ENCODE data around the gene CRLF1.

Gene CRLF1

DNA sequence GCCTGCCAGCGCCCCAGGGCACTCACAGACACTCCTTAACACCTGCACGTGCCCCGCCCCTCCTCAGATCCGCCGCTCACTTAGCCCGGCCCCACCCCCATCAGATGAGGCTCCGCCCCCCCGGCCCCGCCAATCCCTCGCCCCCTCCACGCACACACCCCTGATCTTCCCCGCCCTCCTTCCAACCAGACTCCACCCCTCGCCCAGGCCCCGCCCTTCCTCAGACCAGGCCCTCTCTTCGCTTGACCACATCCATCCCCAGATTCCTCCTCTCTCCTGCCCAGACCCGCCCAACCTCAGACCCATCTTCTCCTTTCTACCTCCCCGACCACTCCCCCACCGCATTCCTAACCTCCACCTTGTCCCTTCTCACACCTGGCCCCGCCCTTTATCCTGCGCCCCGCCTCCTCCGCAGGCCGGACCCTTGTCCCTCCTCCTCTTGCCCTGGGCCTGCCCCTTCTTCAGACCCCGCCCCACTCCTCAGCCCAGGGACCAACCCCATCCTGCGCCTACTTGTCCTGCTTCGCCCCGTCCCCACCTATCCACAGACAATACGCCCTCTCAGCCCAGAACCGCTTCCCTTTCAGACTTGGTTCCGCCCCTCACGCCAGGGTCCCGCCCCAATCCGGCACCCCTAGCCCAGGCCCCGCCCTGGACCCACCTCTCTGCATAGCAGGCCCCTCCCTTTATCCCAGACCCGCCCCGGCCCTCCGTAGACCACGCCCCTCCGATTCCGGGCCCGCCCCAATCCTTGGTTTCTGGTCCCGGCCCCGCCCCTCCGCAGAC is 29.8 kb upstream of the CRLF1 start:
- DNase-seq: peak; percentile 90 to 96 (median 92)

DNA sequence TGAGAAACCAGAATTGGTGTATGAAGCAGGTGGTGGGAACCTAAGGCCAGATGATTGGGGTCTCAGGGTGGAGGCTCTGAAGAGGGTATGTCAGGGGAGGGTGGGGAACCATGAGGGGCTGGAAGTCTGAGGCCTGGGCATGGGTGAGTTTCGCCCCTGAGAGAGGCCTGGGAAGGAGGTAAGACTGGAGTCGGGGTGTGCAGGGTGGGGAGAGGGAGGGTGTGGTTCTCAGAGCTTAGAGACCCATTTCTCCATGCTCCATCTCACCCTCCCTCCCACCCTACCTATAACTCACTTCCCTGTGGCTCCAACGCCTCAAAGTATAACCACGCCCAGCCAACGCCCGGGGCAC is 29.2 kb upstream of the CRLF1 start:
- DNase-seq: no peak

DNA sequence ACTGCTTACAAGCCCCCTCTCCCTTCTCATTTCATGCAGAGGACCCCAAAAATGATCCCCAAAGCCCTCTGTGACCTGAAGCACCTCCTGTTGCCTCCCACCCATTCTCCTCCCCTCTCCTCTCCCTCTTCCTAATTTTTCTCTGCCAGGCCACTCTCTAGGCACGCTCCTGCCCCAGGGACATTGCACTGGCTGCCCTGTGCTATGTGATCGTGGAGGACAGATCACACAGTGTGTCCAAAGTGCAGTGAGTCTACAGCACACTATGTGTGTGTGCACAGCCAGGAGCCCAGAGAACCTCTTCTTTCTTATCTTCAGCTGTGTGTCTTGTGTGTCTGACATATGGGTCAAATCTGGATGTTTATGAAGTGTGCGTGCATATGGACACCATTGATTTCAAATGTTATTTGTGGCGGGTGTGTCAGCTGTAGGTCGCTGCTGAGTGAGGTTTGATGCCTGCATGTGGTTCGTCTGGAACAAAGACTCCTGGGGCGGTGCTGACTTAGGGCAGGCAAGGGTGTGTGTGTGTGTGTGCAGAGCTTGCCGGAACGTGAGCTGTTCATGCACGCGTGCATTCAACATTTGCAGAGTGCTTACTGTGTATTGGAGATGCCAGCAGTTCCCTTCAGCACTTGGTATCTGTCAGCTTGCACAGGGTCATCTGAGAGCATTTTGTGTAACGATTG is 28.2 kb upstream of the CRLF1 start:
- DNase-seq: peak in 1 of 3 experiments; percentile 19

- peak in 2 of 3 experiments; percentile 18 to 67 for DNase-seq
Observed at GRCh38 chr19:18633321-18633720, 26.7 kb upstream of the CRLF1 start.

DNA sequence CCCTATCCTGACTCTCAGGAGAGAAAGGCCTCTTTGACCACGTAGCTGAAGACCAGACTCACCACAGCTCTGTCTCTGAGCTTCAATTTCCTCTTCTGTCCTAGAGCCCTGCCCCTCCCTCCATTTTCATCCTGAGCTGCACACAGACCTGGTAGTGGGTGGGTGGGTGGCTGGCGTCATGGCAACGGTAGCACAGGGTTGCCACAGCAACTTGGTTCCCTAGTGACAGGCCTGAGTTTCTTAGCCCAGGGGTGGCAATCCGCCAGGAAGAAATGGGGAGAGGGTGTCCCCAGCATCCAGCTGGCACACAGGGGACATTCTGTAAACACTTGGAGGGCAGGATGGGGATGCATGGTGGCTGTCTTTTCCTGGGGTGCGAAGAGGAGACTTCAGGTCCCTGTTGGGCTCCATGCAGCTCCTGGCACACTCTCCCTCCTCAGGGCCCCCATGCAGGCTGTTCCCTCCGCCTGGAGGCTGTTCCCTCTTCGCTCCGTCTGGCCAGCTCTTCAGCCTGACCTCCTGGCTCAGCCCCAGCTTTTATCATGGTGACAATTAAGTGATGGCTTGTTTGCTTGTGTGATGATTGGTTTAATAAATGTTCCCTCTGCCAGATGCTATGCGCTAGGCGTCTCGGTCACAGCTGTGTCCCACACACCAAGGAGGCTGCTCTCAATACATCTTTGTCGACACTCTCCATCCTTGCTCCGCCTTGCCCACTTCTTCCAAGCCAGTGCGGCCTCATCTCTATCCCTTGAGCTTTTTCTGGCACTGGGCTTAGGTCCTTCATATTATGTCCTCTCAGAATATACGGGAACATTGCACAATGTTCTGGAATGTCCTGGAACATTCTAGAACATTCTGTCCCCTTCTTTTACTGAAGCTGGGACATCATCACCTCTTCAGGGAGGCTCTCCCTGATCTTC is 22.8 kb upstream of the CRLF1 start:
- DNase-seq: peak in 2 of 3 experiments; percentile 20 to 63

DNA sequence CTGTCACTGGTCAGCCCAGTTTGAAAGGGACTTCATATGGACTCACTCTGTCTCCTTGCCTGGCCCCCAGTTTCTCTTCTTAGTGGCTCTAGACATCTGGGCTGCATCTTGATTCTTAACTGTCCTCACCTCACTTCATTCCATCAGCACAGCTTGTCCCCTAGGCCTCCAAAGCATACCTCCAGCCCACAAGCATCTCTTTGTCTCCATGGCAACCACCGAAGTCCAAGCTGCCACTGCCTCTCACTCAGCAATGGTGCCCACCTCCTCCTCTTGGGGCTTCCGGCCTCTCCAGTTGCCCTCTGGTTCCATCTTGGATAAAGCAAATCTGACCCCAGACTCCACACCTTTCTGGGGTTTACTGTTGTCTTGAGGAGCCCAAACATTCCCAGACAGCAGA is 20.3 kb upstream of the CRLF1 start:
- DNase-seq: no peak

DNA sequence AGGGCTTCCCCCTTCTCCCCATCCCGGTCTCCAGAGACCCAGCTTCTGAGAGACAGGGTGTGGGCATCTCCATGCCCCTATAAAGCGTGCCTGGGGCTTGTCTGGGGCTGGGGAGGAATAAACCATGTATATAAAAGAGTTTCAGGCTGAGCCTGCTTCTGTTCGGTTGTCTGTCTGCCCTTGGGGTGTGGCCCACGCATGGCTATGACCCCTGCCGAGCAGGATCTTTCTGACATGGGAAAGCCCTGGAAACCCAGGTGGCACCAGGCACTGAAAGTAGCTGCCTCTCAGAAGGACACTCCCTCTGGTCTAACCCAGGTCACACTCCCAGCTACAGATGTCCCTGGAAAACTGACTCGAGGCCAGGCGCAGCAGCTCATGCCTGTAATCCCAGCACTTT is 14.3 kb upstream of the CRLF1 start:
- no peak for DNase-seq

DNA sequence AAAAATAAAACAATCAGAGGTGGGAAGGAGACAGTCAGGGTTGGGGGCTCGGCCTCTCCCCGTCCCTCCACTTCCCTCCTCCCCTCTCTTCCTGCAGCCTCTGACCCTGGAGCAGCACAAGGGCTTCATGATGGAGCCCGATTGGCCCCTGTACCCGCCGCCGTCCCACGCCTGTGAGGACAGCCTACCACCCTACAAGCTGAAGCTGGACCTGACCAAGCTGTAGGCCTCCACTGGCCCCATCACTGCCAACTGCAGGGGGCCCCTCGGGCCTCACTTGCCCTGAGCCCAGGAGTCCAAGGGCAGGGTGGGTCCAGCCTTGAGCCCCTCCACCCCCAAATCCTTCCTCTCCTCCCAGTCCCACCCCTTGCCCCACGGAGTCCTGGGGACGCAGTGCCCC is 13.7 kb upstream of the CRLF1 start:
- DNase-seq: no peak

GRCh38 chr19:18618236-18618635 is 11.6 kb upstream of the CRLF1 start:
- DNase-seq: no peak

- no peak for DNase-seq
Observed at GRCh38 chr19:18617562-18617961, 11.0 kb upstream of the CRLF1 start.

- DNase-seq: no peak
Observed at GRCh38 chr19:18616023-18616422, 9.4 kb upstream of the CRLF1 start.

DNA sequence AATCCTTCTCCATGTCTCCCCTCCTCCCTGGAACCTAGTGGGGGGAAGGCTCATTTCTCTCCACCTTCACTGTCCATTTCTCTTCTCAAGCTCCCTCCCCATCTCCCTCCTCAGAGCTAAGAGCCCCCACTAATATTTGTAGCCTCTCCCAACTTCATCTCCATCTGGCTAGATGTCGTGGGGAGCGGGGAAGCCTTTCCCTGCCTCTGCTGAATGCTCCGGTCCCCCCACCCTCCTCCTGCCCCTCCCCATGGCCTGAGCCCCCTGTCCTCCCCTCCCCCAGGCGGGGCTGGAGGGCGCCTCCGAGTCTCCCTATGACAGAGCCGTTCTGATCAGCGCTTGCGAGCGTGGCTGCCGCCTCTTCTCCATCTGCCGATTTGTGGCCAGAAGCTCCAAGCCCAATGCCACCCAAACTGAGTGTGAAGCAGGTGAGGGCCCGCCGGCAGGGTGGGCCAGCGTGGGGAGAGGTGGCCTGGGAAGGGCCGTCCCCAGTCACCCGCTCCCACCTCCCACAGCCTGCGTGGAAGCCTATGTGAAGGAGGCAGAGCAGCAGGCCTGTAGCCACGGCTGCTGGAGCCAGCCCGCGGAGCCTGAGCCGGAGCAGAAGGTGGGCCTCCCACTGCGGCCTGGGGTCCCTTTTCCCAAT is 7.1 kb upstream of the CRLF1 start:
- no peak for DNase-seq

- peak in 2 of 3 experiments; percentile 55 for DNase-seq
Observed at GRCh38 chr19:18612772-18613588, 6.4 kb upstream of the CRLF1 start, which contains the start of gene TMEM59L. Gene TMEM59L, plus strand, starts transcription at chr19:18612870. Its CDS starts 89 bp downstream, at chr19:18612959.

- DNase-seq: peak in 1 of 3 experiments; percentile 55
Observed at GRCh38 chr19:18612051-18612771, 5.6 kb upstream of the CRLF1 start.

DNA sequence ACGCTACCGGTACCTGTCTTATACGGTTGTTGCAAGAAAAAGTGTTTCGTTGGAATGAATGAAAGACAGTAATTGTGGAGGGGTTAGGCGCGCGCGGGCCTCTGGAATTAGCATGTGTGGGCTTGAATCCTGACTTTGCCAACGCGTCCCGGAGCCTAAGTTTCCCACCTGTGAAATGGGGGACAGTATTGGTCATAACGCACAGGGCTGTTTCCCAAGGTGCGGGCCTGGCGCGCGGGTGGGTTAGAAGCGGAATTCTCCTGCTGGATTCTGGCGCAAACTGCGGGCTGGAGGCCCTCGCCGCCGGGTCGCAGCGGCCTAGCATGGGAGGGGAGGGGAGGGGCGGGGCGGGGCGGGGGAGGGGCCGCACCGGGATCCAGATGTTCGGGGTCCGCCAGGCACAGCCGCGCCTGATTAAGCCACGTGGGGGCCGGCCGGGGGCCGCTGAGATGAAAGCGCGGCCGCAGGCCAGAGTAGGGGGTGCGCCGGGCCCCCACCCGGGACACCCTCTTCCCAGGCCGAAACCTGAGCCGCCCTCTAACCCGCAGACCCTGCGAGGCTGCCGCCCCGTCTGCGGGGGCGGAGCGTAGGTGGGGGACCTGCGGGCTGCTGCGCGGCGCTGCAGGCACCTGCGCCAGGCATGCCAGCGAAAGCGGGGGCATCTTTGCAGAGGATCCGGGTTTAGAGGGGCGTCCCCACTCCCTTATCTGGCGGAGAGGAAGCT is 4.9 kb upstream of the CRLF1 start:
- peak in 2 of 3 experiments; percentile 29 to 35 for DNase-seq

DNA sequence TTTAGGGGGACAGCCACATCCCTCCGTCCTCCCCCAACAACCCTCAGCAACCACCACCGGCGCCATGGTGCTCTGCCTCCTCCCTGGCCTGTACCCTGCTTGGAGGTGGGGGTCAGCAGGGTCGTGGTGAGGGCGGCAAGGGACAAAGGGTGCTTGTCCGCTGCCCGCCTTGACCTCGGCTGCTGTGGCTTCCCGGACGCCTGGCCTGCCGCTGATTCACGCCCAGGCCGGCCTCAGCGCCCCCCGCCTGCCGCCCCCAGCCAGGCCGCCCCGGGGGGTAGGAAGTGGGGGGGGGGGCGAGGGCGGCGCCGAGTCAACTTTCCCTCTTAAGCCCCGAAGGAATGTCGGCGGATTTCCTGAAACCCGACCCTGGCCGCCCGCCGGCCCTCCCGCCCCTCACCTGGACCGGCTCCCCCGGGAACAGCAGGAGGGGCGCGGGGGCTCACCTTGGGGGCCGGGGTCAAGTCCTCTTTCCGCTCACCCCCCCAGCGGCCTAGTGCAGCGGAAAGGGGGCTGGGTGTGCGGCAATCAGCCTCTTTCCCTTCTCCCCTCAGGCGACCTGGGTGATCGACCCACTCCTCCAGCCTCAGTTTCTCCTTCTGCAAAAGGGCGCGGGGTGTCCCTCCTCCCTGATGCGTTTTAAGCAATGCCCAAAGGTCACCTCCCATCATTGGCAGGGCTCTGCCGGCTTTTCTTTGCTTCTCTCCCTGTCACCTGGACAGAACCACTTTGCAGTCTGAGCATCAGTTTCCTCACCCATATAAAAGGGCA is 4.1 kb upstream of the CRLF1 start:
- DNase-seq: no peak

DNA sequence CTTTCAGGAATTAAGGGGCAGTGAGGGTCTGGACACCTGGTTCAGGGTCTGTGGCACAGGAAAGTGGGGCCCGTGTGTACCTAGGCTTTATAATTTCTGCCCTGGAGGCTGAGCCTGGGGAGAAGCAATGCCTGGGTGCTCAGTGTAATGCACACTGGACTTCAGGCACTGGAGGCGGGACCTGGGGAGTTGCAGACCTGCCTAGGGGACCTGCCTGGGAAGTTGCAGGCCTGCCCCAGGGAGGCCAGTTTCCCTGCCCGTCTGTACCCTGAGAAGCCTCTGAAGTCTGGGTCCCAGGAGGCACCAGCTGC is 3.6 kb upstream of the CRLF1 start:
- no peak for DNase-seq

DNA sequence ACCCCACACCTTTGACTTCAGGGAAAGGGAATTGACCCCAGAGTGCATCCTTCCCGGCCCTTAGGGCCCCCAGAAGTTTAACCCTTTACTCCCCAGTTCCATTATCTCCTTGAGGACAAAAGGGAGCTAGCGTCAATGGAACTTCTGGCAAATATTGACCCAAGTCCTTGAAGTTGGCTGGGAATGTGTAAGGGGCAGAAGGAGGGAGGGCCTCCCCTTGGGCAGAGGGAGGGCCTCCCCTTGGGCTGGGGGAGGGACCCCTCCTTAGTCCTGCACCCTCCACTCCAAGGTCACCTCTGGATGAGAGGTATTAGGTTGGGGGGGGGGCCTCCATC is 3.1 kb upstream of the CRLF1 start:
- DNase-seq: no peak

DNA sequence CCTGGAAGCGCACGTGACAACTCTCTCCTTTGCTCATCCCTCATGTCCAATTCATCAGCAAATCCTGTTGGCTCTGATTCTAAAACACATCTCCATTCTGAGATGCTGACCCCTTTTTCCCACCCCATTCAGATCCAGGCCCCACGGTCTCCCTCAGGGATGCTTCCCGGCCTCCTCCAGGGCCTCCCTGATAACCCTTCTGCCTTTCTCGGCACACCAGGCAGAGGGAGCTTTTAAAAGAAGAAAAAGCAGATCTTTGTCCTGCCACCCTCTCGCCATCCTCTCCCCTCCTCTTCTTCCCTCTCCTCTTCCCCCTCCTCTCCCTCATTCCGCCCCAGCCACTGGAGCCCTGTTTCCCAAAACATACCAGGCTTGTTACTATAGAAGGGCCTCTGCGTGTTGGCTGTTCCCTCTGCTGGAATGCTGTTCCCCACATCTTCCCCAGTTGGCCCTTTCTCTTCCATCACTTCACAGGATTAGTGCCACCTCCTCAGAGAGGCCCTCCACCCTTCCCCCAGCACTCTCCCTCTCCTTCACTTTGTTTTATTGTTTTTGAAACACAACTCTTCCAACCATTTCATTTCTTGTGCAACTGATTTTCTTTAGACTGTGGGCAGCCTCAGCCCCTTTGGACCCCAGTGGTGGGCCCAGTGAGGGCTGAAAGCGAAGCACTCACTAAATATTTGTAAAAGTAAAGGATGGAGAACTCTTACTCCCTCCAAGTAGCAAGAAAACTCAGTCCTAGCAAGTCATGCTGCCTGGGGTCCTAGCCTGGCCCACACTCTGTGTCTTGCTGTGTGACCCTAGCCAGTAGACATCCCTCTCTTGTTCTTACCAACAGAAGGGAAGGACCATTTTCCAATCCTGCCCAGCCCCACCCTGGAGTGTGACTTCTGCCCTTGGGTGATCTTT is 2.5 kb upstream of the CRLF1 start:
- no peak for DNase-seq

All from NCI-H1417 (cell line).